ENCODE results near the gene ZBTB40. TPM values are rescaled to one million over a fixed set of nuclear protein-coding genes. Genes with fewer than 3 reads are reported as not detected.

The ZBTB40 gene
- total and polyA plus RNA-seq, 2 experiments from 2014 or later = 7.3 to 18.1 TPM

DNA sequence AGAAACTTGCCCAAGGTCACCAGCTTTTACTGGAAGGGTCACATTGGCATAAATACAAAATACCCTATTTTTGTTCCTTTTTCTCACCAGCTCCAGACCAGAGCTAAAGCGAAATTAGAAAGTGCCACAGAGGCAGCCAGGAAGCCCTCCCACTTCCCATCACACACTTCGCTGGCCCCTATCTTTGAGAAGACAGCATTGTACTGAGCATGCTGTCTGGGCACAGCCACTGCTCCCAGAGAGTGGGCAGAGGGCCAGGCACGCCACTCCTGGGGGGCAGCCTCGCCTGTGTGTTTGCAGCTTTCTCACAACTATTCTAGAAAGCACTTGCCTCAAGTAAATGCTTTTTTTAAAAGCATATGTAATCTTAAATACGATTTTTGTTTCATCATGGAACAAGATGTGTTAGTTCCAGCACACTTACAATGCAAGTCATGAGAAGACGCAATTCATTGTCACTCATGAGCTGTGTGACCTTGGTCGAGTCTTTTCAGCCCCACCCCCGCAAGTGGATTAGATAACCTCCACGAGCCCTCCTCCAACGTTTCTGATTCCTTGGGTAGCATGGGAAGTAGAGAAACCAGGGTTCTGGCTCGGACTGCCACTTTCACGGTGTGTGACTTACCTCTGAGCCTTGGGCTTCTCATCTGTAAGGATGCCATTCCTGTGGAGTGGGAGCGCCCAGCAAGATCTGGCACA is 85.9 kb downstream of the ZBTB40 start:
- WGBS (ENCODE audit: low lambda C conversion rate, missing lambda C conversion rate) = 86% methylated on average over 13 of the region's 13 CpGs

DNA sequence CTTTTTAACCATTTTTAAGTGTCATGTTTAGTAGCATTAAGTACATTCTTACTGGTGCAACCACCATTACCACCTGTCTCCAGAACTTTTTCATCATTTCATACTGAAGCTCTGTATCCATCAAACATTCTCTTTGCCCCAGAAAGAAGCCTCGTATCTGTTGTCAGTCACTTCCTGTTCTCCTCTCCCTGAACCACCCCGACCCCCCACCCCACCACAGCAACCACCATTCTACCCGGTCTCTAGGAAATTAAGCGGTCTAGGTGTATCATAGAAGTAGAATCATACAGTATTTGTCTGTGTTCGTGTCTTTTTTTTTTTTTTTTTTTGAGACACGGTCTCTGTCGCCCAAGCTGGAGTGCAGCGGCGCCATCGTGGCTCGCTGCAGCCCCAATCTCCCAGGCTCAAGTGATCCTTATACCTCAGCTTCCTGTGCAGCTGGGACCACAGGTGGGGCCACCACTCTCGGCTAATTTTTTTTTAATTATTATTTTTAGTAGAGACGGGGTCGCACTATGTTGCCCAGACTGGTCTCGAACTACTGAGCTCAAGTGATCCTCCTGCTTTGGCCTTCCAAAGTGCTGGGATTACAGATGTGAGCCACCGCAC is 88.0 kb downstream of the ZBTB40 start:
- Histone ChIP-seq H3K4me1 (ENCODE audit: insufficient read depth) (no peaks in the 10 kb centered on the region), H3K4me3 (no peak overlapping the region), H3K27me3 (peaks cover 2% of the 10 kb centered on the region), H3K9me3 (ENCODE audit: low read depth) (no peaks in the 10 kb centered on the region), H3K9me2 (replicated peaks; ENCODE audit: insufficient read depth) (no peaks in the 10 kb centered on the region), H4K20me1 (ENCODE audit: insufficient read depth, poor library complexity, severe bottlenecking) (no peaks in the 10 kb centered on the region), H3K36me3 (replicated peaks; ENCODE audit: insufficient read depth, low read depth) (no peaks in the 10 kb centered on the region), H2AFZ (no peak overlapping the region), H3K27ac (no peak overlapping the region), H3K4me2 (no peak overlapping the region), H3K79me2 (no peaks in the 10 kb centered on the region)
- WGBS (ENCODE audit: low lambda C conversion rate, missing lambda C conversion rate) = 92% methylated on average over 15 of the region's 16 CpGs
- DNase-seq (ENCODE audit: low spot score) = no peak
- TF ChIP-seq EZH2phosphoT487 (IDR thresholded peaks at IDR 0.05; ENCODE audit: low read depth, severe bottlenecking, unreplicated experiment) (no peak), EZH2 (IDR thresholded peaks at IDR 0.05; ENCODE audit: borderline replicate concordance) (no peak)
- TF ChIP-seq, protein P1, sequence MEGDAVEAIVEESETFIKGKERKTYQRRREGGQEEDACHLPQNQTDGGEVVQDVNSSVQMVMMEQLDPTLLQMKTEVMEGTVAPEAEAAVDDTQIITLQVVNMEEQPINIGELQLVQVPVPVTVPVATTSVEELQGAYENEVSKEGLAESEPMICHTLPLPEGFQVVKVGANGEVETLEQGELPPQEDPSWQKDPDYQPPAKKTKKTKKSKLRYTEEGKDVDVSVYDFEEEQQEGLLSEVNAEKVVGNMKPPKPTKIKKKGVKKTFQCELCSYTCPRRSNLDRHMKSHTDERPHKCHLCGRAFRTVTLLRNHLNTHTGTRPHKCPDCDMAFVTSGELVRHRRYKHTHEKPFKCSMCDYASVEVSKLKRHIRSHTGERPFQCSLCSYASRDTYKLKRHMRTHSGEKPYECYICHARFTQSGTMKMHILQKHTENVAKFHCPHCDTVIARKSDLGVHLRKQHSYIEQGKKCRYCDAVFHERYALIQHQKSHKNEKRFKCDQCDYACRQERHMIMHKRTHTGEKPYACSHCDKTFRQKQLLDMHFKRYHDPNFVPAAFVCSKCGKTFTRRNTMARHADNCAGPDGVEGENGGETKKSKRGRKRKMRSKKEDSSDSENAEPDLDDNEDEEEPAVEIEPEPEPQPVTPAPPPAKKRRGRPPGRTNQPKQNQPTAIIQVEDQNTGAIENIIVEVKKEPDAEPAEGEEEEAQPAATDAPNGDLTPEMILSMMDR (IDR thresholded peaks at IDR 0.05; ENCODE audit: poor library complexity) = no peak

More for the DNA sequence above, 85.9 kb downstream of the ZBTB40 start:
- H3K9me3 ChIP-seq (ENCODE audit: low read depth) = no peaks in the 10 kb centered on the region
- DNase-seq (ENCODE audit: low spot score) = no peak
- H3K36me3 ChIP-seq (replicated peaks; ENCODE audit: insufficient read depth, low read depth) = no peaks in the 10 kb centered on the region
- H3K4me2 ChIP-seq = no peak overlapping the region
- H4K20me1 ChIP-seq (ENCODE audit: insufficient read depth, poor library complexity, severe bottlenecking) = no peaks in the 10 kb centered on the region
- H3K9me2 ChIP-seq (replicated peaks; ENCODE audit: insufficient read depth) = no peaks in the 10 kb centered on the region
- H3K27me3 ChIP-seq = no peaks in the 10 kb centered on the region
- no peak overlapping the region for H3K27ac ChIP-seq
- no peaks in the 10 kb centered on the region for H3K79me2 ChIP-seq
- H3K4me1 ChIP-seq (ENCODE audit: insufficient read depth) = no peaks in the 10 kb centered on the region
- H3K4me3 ChIP-seq = no peak overlapping the region
- TF ChIP-seq, protein P1 (IDR thresholded peaks at IDR 0.05; ENCODE audit: poor library complexity) = no peak
- TF ChIP-seq EZH2phosphoT487 (IDR thresholded peaks at IDR 0.05; ENCODE audit: low read depth, severe bottlenecking, unreplicated experiment) = no peak
- no peak for TF ChIP-seq EZH2 (IDR thresholded peaks at IDR 0.05; ENCODE audit: borderline replicate concordance)
- H2AFZ ChIP-seq = no peak overlapping the region

DNA sequence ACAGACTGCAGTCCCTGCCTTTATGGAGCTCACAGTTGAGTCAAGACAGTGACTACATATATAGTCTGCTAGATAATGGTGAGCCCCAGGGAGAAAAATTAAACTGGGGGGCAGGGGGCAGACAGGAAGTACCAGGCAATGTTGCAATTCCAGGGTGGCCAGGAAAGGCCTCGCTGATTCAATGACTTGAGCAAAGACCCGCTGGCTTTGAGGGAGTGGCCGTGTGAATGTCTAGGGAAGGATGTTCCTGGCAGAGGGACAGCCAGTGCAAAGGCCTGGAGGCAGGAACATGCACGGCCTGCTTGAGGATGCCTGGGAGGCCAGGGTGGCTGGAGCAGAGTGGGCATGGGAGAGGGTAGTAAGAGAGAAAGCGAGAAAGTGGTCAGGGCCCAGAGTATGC is 88.7 kb downstream of the ZBTB40 start:
- H3K4me3 ChIP-seq = no peak overlapping the region
- H3K27me3 ChIP-seq = peaks cover 8% of the 10 kb centered on the region
- H2AFZ ChIP-seq = no peak overlapping the region
- no peak for DNase-seq (ENCODE audit: low spot score)
- no peak overlapping the region for H3K27ac ChIP-seq
- H3K9me3 ChIP-seq (ENCODE audit: low read depth) = no peaks in the 10 kb centered on the region
- H3K79me2 ChIP-seq = no peaks in the 10 kb centered on the region
- no peaks in the 10 kb centered on the region for H3K9me2 ChIP-seq (replicated peaks; ENCODE audit: insufficient read depth)
- 86% methylated on average over 5 of the region's 5 CpGs for WGBS (ENCODE audit: low lambda C conversion rate, missing lambda C conversion rate)
- no peaks in the 10 kb centered on the region for H3K4me1 ChIP-seq (ENCODE audit: insufficient read depth)
- no peaks in the 10 kb centered on the region for H4K20me1 ChIP-seq (ENCODE audit: insufficient read depth, poor library complexity, severe bottlenecking)
- H3K4me2 ChIP-seq = no peak overlapping the region
- TF ChIP-seq, protein P1 (IDR thresholded peaks at IDR 0.05; ENCODE audit: poor library complexity) = no peak
- TF ChIP-seq EZH2 (IDR thresholded peaks at IDR 0.05; ENCODE audit: borderline replicate concordance) = no peak
- no peak for TF ChIP-seq EZH2phosphoT487 (IDR thresholded peaks at IDR 0.05; ENCODE audit: low read depth, severe bottlenecking, unreplicated experiment)
- no peaks in the 10 kb centered on the region for H3K36me3 ChIP-seq (replicated peaks; ENCODE audit: insufficient read depth, low read depth)

Data from hepatocyte (in vitro differentiated cells).